ENCODE measurements around the gene SMIM21.

Gene SMIM21

DNA sequence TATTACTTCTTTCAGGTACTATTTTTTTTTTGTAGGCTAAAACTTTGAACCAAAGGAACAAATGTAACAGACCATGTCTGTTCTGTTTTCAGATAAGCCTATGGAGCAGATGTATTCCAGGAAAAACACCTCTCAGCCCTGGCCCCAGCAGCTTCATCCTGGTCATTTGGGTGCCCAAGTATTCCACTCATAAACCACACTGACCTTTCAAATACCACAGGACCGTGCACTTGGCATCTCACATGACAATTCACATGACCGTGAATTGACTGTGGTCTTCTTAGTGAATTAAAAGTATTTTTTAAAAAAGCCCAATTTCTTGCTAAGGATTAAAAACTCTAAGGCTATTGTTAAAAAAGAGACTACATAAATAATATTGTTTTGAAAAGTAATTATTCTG lies 50.2 kb downstream of the SMIM21 start:
- DNase-seq (ENCODE audit: low spot score) = no peak
- TF ChIP-seq, protein P1, sequence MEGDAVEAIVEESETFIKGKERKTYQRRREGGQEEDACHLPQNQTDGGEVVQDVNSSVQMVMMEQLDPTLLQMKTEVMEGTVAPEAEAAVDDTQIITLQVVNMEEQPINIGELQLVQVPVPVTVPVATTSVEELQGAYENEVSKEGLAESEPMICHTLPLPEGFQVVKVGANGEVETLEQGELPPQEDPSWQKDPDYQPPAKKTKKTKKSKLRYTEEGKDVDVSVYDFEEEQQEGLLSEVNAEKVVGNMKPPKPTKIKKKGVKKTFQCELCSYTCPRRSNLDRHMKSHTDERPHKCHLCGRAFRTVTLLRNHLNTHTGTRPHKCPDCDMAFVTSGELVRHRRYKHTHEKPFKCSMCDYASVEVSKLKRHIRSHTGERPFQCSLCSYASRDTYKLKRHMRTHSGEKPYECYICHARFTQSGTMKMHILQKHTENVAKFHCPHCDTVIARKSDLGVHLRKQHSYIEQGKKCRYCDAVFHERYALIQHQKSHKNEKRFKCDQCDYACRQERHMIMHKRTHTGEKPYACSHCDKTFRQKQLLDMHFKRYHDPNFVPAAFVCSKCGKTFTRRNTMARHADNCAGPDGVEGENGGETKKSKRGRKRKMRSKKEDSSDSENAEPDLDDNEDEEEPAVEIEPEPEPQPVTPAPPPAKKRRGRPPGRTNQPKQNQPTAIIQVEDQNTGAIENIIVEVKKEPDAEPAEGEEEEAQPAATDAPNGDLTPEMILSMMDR (IDR thresholded peaks at IDR 0.05; ENCODE audit: extremely low read depth, missing control alignments) = no peak

DNA sequence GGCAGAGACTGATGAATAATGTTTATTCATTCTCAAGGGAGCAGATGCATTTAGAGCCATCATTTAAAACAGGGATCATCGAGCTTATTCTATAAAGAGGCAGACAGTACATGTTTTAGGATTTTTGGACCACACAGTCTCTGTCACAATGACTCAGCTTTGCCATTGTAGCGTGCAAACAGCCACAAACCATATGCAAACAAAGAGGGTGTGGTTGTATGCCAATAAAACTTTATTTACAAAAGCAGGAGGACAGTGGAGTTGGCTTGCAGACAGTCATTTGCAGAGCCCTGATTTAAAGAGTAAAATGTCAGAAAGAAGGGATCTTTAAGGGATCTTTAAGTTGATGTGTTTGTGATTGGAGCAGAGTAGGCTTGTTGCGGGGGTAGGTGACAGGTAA lies 51.5 kb downstream of the SMIM21 start:
- DNase-seq (ENCODE audit: low spot score) = no peak
- TF ChIP-seq, protein P1 (IDR thresholded peaks at IDR 0.05; ENCODE audit: extremely low read depth, missing control alignments) = no peak

DNA sequence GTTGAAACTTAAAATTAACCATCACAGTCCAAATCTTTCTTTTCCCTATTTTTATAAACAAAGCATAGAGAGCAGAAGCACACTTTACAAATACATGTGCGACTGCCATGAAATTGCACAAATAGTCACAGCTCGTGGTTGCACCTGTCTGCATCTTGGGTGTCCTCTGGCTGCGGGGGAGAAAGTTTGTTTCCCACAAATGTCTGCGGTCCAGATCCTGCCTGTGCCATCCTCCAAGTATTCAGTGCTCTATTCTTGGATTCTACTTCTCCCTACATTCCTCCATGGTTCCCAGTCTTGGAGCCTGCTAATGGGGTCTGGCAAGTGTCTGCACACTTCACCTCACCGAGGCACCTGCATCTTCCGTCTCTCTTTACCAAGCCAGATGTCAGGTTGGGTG lies 52.2 kb downstream of the SMIM21 start:
- no peak for DNase-seq (ENCODE audit: low spot score)

DNA sequence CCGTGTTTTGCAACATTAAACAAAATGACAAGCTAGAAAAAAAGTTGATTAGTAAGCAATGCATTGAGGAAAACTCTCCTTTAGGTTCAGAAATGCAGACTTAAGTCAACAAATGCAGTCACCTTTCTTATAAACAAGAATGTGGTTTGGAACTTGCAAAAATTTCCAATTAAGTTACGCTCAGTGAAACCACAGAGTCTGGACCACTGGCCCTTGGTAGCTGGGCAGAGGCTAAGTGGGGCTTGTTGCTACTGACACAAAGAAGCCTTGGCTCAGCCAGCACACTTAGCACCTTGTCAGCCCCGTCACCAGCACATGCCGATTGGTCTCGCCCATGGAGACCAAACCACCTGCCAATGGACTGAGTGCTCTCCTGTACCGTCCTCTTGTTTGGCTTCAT lies 53.0 kb downstream of the SMIM21 start:
- no peak for DNase-seq (ENCODE audit: low spot score)
- TF ChIP-seq, protein P1 (IDR thresholded peaks at IDR 0.05; ENCODE audit: extremely low read depth, missing control alignments) = no peak

More for the DNA sequence above, 52.2 kb downstream of the SMIM21 start:
- TF ChIP-seq, protein P1 (IDR thresholded peaks at IDR 0.05; ENCODE audit: extremely low read depth, missing control alignments) = no peak

DNA sequence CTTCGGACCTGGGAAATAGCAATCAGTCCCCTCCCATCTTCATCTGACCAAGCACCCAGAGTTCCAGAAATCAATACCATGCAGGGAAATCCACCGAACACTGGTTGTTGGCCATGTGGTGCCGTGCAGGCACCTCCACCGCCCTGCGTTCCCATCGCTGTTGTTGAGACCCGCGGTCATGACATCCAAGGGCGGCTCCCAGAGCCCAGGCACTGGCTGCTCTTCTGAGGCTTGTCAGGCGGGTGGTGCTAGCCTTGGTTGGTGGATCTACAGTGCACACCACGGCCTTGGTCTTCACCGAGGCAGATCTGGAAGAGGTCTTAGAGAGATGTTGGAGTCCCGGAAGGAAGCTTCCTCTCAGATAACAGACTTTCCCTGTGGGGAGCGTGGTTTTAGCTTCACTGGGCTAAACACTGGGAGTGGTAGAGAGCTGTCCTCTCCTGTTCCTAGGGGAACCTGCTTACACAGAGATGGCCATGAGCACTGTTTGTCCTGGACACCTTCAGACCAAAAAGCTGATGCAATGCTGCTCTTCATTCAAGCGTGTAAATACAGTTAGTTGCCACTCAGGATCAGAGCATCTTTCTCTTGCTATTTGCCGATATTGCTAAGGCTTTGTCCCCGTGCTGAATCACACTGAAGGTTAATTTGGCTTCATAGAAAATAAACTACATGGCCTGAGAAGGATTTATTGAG lies 58.3 kb downstream of the SMIM21 start:
- TF ChIP-seq, protein P1 (IDR thresholded peaks at IDR 0.05; ENCODE audit: extremely low read depth, missing control alignments) = no peak
- no peak for DNase-seq (ENCODE audit: low spot score)

DNA sequence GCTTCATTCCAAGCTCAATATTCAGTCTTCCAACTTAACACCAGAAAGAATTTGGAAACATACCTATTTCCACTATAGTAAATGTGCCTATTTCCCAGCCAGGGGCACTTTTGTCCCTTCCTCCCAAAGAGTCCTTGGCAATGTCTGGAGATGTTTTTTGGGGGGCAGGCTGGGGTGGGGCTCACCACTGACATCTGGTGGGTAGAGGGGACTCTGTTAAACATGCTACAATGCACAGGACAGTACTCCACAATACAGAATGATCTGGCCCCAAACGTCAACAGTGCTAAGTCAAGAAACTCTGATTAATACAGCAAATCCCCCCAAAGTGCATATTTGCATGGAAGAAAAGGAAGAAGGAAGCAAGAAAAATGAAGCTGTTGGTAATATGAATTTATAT lies 61.7 kb downstream of the SMIM21 start:
- DNase-seq (ENCODE audit: low spot score) = no peak
- TF ChIP-seq, protein P1 (IDR thresholded peaks at IDR 0.05; ENCODE audit: extremely low read depth, missing control alignments) = no peak

DNA sequence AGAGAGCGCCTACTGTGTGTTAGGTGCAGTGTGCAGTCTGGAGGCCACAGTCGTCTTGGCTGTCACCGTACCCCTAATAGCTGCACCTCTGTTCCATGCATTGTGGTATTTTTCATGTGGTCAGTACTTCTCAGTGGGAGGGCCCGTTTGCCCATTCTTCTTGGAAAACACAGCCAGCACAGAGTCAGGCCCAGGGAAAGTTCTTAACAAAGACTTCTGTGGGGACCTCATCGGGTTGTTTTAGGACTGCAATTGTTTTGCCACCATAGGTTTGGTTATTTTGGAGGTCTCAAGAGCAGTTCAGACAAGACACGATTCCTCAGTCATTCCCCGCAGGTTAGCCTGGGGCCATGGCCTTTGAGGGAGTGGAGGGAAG lies 62.3 kb downstream of the SMIM21 start:
- no peak for DNase-seq (ENCODE audit: low spot score)
- TF ChIP-seq, protein P1 (IDR thresholded peaks at IDR 0.05; ENCODE audit: extremely low read depth, missing control alignments) = no peak

All from GM20000 (cell line).